OCI-LY7 (cell line): ENCODE results near the gene NCOA7. TPM values are rescaled to one million over a fixed set of nuclear protein-coding genes. Genes with fewer than 3 reads are reported as not detected.
A peak's percentile ranks its signal among the peaks of the same experiment; 100 is the strongest.

Experiments used
- BruUV-seq: library from RNA; stranded (reverse); fragments of 400-500 nt; replicated peaks from 2 replicates; lab custom pipeline; 2021; lab: Mats Ljungman, UMichigan
- CTCF ChIA-PET: fragments of 300-600 bp; sonication (Branson Sonifier 250); formaldehyde crosslinking; loops from one replicate; lab custom pipeline; 2022; ENCODE audit warnings: antibody characterized with exemption; ENCODE audit not compliant: unreplicated experiment; lab: Charles Lee
- POLR2A ChIA-PET: fragments of 300-600 bp; sonication (Branson Sonifier 250); formaldehyde crosslinking; loops from one replicate; lab custom pipeline; 2022; ENCODE audit warnings: antibody characterized with exemption; lab: Charles Lee
- DNase-seq: peaks from one replicate; pipeline ENCODE4 v3.0.0-alpha.2; 2015; ENCODE audit warnings: low spot score
- H2AFZ ChIP-seq: fragments of 200-600 bp; sonication (generic), shearing (Covaris generic); 2 replicates; pipeline ENCODE4 v1.6.1; 2014; ENCODE audit warnings: mild to moderate bottlenecking, antibody characterized with exemption, low read length, moderate library complexity
- H3K27ac ChIP-seq: fragments of 200-600 bp; sonication (generic); 2 replicates; pipeline ENCODE4 v1.5.1; 2014; ENCODE audit warnings: mixed run types, low read depth, mild to moderate bottlenecking, moderate library complexity, low read length, inconsistent platforms; ENCODE audit not compliant: poor library complexity, severe bottlenecking
- H3K36me3 ChIP-seq: fragments of 200-600 bp; sonication (generic); 2 replicates; pipeline ENCODE4 v1.6.1; 2014; ENCODE audit warnings: mild to moderate bottlenecking, antibody characterized with exemption, low read length, moderate library complexity, mixed read lengths; ENCODE audit not compliant: insufficient read depth
- H3K4me1 ChIP-seq: fragments of 200-600 bp; sonication (generic); 2 replicates; pipeline ENCODE4 v1.5.1; 2014; ENCODE audit warnings: mild to moderate bottlenecking, low read length; ENCODE audit not compliant: insufficient read depth, poor library complexity, severe bottlenecking
- H3K4me2 ChIP-seq: fragments of 200-600 bp; sonication (generic); 2 replicates; pipeline ENCODE4 v1.6.1; 2014; ENCODE audit warnings: mild to moderate bottlenecking, low read length
- H3K4me3 ChIP-seq: fragments of 200-600 bp; sonication (generic); 2 replicates; pipeline ENCODE4 v1.5.1; 2014; ENCODE audit warnings: mild to moderate bottlenecking, low read depth, low read length; ENCODE audit not compliant: poor library complexity, severe bottlenecking
- H3K79me2 ChIP-seq: fragments of 200-600 bp; sonication (generic); 2 replicates; pipeline ENCODE4 v1.6.1; 2016; ENCODE audit warnings: low read depth, mild to moderate bottlenecking, low read length, moderate library complexity, mixed read lengths; ENCODE audit not compliant: insufficient read depth
- H3K9me2 ChIP-seq: fragments of 200-600 bp; sonication (generic); 2 replicates; pipeline ENCODE4 v1.6.1; 2016; ENCODE audit warnings: mild to moderate bottlenecking, low read length, mixed read lengths; ENCODE audit not compliant: insufficient read depth
- H3K9me3 ChIP-seq: fragments of 200-600 bp; sonication (generic); 2 replicates; pipeline ENCODE4 v1.6.1; 2014; ENCODE audit warnings: mild to moderate bottlenecking, mixed run types, low read length, mixed read lengths
- H4K20me1 ChIP-seq: fragments of 200-600 bp; sonication (generic); 2 replicates; pipeline ENCODE4 v1.6.1; 2014; ENCODE audit warnings: mild to moderate bottlenecking, antibody characterized with exemption, low read length, moderate library complexity, mixed read lengths; ENCODE audit not compliant: insufficient read depth
- CTCF ChIP-seq: fragments of 200-600 bp; sonication (generic); conservative IDR thresholded peaks from 2 replicates; pipeline ENCODE4 v1.5.1; 2014; ENCODE audit warnings: mild to moderate bottlenecking, antibody characterized with exemption, low read length, moderate library complexity, mixed read lengths
- EZH2phosphoT487 ChIP-seq: fragments of 200-600 bp; sonication (generic); IDR thresholded peaks from 2 replicates; pipeline ENCODE4 v1.6.1; 2018; ENCODE audit warnings: low read depth, borderline replicate concordance, mild to moderate bottlenecking, mixed run types, antibody characterized with exemption, low read length, moderate library complexity, mixed read lengths
- intact Hi-C: fragments of 100-400 bp; cut with micrococcal nuclease; formaldehyde crosslinking; loops from one replicate; pipeline ENCODE4 v1.10.0; 2022; ENCODE audit not compliant: unreplicated experiment
- total RNA-seq, 2 experiments: library from RNA; depleted of rRNA in 1 of 2; stranded (reverse); fragments of >200 nt in 1 of 2; shearing (Covaris generic) in 1 of 2; gene quantifications; 2 replicates each; pipeline ENCODE4 v1.2.3, GENCODE V29; 2014 to 2022

NCOA7 gene
- total RNA-seq, 2 experiments from 2014 or later, result 14.8 to 52.2 TPM

GRCh38 chr6:125952764-125953501 is 162.2 kb downstream of the NCOA7 start:
- Histone ChIP-seq H3K4me3 (no peak overlapping the region), H2AFZ (no peak overlapping the region), H3K79me2 (peaks cover 8% of the 10 kb centered on the region), H4K20me1 (no peaks in the 10 kb centered on the region), H3K27ac (no peak overlapping the region), H3K9me2 (no peaks in the 10 kb centered on the region), H3K4me2 (no peak overlapping the region), H3K36me3 (no peaks in the 10 kb centered on the region), H3K4me1 (peaks cover 11% of the 10 kb centered on the region), H3K9me3 (no peaks in the 10 kb centered on the region)
- TF ChIP-seq CTCF (0 out of 2 replicates have a peak, but pooled peaks have one; percentile 23), EZH2phosphoT487 (no peak)
- intact Hi-C loops, result no loop called here
- POLR2A ChIA-PET, result interaction anchor here (0.9 to 1.2 kb wide), 3 partner anchors 62 to 171 kb away, joined by 3 to 4 read pairs (median 3); no protein-coding TSS in a partner anchor
- peak; percentile 18 for DNase-seq
- BruUV-seq, result no TSS peak
- CTCF ChIA-PET, result interaction anchor here (0.6 to 1.6 kb wide), 2 partner anchors 161 to 166 kb away, joined by 3 read pairs; no protein-coding TSS in a partner anchor

DNA sequence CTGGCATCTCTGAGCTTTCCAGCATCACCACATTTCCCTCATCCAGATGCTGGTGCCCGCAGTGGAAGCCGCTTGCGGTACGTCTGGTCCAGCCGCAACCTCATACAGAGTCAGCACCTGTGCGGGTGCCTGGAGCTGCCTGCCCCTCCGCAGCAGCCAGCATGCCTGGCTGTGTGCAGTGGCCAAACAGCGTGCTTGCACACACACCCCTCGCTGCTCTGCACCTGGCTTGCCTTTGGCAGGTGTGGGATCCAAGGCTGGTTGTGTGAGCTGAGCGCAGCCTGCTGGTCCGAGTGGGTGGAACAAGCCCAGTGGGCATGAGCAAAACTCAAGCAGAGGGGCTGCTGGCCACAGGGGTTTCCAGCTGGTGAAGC is 162.7 kb downstream of the NCOA7 start:
- ChIA-PET CTCF (interaction anchor here (0.6 kb wide), 1 partner anchor 167 kb away, joined by 3 read pairs; no protein-coding TSS in a partner anchor), POLR2A (interaction anchor here (0.9 to 1.2 kb wide), 3 partner anchors 19 to 164 kb away, joined by 3 to 4 read pairs (median 3); no protein-coding TSS in a partner anchor)
- H3K4me1 ChIP-seq, result peaks cover 16% of the 10 kb centered on the region
- no peak overlapping the region for H2AFZ ChIP-seq
- no peaks in the 10 kb centered on the region for H4K20me1 ChIP-seq
- H3K4me2 ChIP-seq, result no peak overlapping the region
- no peaks in the 10 kb centered on the region for H3K9me2 ChIP-seq
- peak; percentile 34 for DNase-seq
- 0 out of 2 replicates have a peak, but pooled peaks have one; percentile 32 for TF ChIP-seq CTCF
- TF ChIP-seq EZH2phosphoT487, result no peak
- intact Hi-C loops, result no loop called here
- no peak overlapping the region for H3K27ac ChIP-seq
- H3K36me3 ChIP-seq, result no peaks in the 10 kb centered on the region
- no peak overlapping the region for H3K4me3 ChIP-seq
- no TSS peak for BruUV-seq
- no peaks in the 10 kb centered on the region for H3K9me3 ChIP-seq
- peaks cover 13% of the 10 kb centered on the region for H3K79me2 ChIP-seq
